NB4 (cell line): ENCODE data around the gene HBZ.

ENCODE experiments used
- CTCF ChIP-seq: IDR thresholded peaks from one replicate; pipeline ENCODE4 v1.5.1; 2012; ENCODE audit warnings: low read depth, low read length
- MAX ChIP-seq: IDR thresholded peaks from 2 replicates; pipeline ENCODE4 v1.6.1; 2011; ENCODE audit warnings: low read depth, low read length
- POLR2A ChIP-seq: IDR thresholded peaks from 2 replicates; pipeline ENCODE4 v1.6.1; 2011; ENCODE audit warnings: mild to moderate bottlenecking; ENCODE audit not compliant: insufficient read length; ENCODE audit errors: extremely low read depth

GRCh38 chr16:125011-125410 is 27.4 kb upstream of the HBZ start:
- TF ChIP-seq POLR2A (no peak), CTCF (no peak), MAX (no peak)
